Heart left ventricle (tissue), 13 donors: ENCODE data around the gene SLC9A5.

Experiments used
- CTCF ChIP-seq, 12 donors: fragments of 200-600 bp; sonication (generic) in 4 of 12; IDR thresholded peaks; one replicate each; pipeline versions ENCODE4 v1.5.0 to v1.8.0; 2018 to 2022; ENCODE audit warnings: antibody characterized with exemption in 12 of 12, mild to moderate bottlenecking in 5 of 12
- POLR2A ChIP-seq, 2 donors: fragments of 450-650 bp; IDR thresholded peaks; one replicate each; pipeline ENCODE4 v1.6.1; 2017; ENCODE audit warnings: antibody characterized with exemption in 2 of 2, mild to moderate bottlenecking in 2 of 2, moderate library complexity in 2 of 2
- donor health status: ischemic (EF 13 %, LVEDD 7.1; RV severe dilation, severe dysfunction).
- donor health status: DM: no; HTN: yes; CAD: no.
- donor health status: DM: no; HTN: no; CAD: no.
- donor health status: ischemic (EF 25% LVEDD 6.9; RV normal size, moderate dysfunction).
- donor health status: ischemic (EF 25% LVEDD 5.7; RV mildly dilated, moderate dysfunction).
- donor health status: ischemic (EF 35%, LVEDD 5.7; RV mildly dilated, moderate dysfunction).
- donor health status: nonischemic (EF 11% LVEDD 7.7; RV severe dilation, severe dysfunction).
- donor health status: DM: yes; HTN: yes; CAD: no.
- donor health status: PGD.
- donor health status: ischemic (EF 29% LVEDD 5.4; RV normal size, mild dysfunction).
- donor health status: nonischemic (EF 23%, LVEDD 6.1; RV moderate dilation, normal function).

GRCh38 chr16:67277999-67278772 is 29.4 kb downstream of the SLC9A5 start:
- TF ChIP-seq CTCF (IDR thresholded peaks at IDR 0.05), result no peak
- TF ChIP-seq POLR2A (IDR thresholded peaks at IDR 0.05), result no peak
